NCI-H146 (cell line): Measurements from ENCODE around the gene ITGB1BP2.
"Not testable (repeated sequence)": the region's sequence is repeated elsewhere in the genome, so short reads cannot be mapped to it uniquely, and the experiment has no call there.

Experiments used
- DNase-seq: peaks from one replicate; lab custom pipeline; 2025; lab: John Stamatoyannopoulos, UW

The ITGB1BP2 gene

DNA sequence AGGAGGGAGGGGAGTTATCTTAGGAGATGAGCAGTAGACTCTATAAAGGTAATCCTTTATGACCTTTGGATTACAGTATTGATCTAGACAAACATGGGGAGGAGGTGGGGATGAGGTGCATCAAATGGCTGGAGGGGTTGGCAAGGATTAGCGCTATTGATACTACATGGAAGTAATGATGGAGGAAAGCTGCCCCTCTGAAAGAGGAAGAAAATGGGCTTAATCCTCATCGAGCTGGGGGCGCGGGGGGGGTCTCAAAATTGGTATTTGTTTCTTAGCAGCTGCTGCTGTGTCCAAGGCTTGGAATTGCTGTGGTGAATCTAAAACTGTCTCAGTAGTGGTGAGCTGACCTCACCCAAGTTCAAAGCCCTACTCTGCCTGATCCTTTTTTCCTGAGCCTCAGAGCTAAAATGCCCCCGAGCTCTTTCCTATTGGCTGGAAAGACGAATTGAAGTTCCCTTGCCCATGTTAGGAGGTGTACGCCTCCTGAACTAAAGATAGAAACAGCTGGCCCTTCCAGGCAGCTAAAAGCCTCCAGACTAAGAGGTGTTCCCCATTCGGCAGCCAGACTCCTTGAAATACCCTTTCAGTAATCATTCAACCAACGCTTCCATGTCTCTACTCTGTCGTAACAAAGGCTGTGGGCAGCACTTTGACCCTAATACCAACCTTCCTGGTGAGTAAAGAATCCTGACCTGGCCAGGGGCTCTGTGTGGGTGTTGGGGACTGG is at the start of gene ITGB1BP2:
Gene ITGB1BP2 (plus strand): TSS at position 556 of the 730 bp plus-strand sequence. CDS start 57 bp downstream, at position 613.
- no peak for DNase-seq

DNA sequence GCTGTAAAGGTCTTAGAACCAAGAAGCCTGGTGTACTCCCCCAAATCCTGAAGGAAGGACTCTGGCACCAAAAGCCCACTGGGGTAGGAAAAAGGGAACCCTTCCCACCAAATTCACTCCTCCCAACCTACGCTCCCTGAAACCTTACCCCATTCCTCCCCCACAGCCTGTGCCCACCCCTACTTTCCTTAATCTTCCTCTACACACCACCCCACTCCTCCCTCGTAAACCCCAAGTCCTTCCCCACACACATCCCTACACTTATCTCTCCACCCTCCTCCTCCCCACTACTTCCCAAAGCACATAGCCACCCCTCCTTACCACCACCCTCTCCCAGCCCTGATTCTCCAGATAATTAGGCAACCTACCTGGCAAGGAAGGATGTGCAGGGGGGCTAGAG is 49.3 kb upstream of the ITGB1BP2 start:
- DNase-seq, result no peak

DNA sequence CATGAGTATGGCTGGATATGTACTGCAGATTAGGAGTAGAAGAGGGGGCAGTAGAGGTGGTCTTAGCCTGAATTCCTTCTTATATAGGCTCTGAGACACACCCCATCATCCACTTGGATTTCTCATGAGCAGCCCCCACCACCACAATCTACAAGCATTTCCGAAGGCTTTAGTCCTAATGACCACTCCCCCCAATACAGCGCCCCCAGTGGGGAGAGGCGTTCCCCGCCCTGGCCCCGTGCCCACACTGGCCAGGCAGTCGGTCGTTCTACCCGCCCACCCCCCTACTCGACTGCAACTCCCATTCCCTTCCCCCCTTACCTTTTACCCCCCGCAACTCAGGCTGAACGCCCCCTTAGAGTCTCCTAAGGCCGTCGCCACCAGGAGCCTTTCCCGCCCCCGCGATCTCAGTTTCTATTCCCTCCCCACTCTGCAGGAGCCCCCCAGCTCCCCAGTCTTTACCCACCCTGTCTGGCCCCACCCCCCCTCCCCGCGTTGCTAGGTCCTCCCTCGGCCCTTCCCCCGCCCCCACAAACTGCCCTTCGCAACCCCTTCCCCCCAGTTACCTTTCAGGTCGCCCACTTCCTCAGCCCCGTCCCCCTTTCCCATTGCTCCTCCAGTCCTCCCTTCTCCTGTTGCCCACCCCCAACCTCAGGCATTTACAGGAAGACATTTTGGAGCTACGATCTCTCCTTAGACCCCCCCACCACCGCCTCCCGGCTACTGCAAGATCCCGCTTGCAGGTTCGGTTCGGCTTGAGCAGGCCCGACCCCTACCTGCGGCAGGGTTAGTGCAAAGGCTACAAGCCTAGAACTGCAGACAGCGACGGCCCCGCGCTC is 48.1 kb upstream of the ITGB1BP2 start:
- DNase-seq, result peak; percentile 49

DNA sequence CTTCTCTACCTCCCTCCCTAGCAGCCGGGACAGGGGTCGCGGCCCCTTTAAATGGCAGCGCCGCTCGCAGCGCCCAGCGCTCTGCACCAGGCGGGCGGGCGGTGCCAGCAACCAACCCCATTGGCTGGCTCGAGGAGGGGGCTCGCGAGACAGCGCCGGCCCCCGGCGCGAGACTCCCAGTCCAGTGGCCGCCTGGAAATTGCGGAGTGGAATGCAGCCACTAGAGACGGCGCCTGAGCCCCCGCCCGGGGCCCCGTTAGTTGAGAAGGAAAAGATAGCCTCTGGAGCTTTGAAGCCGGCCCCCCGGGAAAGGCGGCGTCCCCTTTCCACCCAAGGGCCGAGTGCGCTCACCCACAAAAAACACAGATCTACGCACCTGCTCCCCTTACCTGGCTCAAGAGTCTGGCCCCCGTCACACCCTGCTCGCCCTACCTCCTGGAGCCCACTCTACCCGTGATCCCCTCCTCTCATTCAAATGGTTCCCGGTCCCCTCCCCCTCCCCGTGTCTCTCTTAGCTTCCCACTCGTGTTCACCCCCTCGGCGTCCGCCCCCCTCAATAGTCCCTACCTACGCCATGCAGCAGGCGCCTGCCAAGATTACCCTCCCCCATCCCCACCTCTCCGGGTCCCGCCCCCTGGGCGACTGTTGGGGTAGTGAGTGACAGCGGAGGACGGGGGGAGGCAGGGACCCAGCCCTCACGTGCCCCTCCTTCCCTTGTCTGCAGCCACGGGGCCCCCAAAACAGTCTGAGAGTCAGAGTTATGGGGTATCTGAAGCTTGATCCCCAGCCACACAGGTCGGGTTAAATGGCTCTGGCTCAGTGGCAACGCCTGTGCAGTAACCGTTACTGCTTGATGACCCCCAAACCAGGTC is 47.2 kb upstream of the ITGB1BP2 start, which contains the start of gene ZMYM3:
Gene ZMYM3 (minus strand): TSS at position 49 of the 872 bp plus-strand sequence. CDS start 885 bp downstream, outside the sequence.
- peak; percentile 86 for DNase-seq

DNA sequence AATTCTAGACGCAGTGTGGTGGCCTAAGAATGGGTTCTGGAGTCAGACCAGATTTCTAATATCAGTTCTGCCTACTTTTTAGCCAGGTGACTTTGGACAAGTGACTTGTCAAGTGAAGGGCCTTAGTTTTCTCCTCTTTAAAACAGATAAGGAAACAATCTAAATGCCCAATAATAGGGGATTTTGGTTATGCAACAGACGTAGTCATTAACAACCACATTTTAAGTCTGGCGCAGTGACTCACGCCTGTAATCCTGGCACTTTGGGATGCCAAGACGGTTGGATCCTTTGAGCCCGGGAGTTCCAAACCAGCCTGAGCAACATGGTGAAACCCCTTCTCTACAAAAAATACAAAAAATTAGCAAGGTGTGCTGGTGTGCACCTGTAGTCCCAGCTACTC is 45.5 kb upstream of the ITGB1BP2 start:
- no peak for DNase-seq

DNA sequence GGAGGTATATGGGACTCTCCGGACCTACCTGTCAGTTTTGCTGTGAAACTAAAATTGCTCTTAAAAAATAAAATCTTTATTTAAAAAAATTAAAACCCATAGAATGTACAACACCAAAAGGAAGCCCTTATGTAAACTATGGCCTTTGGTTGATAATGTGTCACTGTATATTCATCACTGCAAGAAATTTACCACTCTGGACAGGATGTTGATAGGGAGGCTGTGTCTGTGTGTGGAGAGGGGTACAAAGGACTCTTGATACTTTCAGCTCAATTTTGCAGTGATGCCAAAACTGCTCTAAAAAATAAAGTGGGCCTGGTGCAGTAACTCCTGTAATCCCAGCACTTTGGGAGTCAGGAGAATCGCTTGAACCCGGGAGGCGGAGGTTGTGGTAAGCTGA is 44.7 kb upstream of the ITGB1BP2 start:
- no peak for DNase-seq

DNA sequence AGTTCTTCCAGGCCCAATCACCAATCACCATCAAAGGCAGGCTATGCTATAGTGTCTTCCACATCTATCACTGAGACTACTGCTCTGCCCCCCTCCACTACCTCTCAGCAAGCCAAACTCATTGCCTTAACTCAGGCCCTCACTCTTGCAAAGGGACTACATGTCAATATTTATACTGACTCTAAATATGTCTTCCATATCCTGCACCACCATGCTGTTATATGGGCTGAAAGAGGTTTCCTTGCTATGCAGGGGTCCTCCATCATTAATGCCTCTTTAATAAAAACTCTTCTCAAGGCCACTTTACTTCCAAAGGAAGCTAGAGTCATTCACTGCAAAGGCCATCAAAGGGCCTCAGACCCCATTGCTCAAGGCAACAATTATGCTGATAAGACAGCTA is 32.9 kb upstream of the ITGB1BP2 start:
- not testable (repeated sequence) for DNase-seq

DNA sequence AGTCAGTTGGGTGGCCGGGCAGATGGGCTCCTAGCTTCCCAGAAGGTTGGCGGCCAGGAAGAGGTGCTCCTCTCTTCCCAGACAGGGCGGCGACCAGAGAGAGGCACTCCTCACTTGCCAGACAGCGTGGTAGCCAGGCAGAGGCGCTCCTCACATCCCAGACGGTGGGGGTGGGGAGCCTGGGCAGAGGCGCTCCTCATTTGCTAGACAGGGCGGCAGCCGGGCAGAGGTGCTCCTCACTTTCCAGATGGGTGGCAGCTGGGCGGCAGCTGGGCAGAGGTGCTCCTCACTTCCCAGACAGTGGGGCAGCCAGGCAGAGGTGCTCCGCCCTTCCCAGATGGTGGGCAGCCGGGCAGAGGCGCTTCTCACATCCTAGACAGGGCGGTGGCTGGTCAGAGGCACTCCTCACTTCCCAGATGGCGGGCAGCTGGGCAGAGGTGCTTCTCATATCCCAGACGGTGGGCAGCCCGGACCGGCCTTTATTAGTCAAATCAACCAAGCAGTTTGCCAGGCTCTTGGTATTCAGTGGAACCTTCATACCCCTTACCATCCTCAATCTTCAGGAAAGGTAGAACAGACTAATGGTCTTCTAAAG is 31.7 kb upstream of the ITGB1BP2 start:
- no peak for DNase-seq

DNA sequence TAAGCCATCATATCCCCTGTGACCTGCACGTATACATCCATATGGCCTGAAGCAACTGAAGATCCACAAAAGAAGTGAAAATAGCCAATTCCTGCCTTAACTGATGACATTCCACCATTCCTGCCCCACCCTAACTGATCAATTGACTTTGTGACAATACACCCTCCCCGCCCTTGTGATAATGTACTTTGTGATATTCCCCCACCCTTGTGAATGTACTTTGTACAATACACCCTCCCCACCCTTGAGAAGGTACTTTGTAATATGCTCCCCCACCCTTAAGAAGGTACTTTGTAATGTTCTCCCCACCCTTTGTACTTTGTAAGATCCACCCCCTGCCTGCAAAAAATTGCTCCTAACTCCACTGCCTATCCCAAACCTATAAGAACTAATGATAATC is 29.2 kb upstream of the ITGB1BP2 start:
- not testable (repeated sequence) for DNase-seq

DNA sequence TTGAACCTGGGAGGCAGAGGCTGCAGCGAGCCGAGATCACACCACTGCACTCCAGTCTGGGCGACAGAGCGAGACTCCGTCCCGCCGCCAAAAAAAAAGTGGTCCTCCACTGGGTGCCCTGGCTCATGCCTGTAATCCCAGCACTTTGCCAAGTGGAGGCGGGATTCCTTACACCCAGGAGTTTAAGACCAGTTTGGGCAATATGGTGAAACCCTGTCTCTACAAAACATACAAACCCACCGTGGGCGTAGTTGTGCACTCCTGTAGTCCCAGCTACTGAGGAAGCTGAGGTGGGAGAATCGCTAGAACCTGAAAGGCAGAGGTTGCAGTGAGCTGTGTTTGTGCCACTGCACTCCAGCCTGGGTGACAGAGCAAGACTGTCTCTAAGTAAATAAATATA is 20.2 kb upstream of the ITGB1BP2 start:
- DNase-seq, result not testable (repeated sequence)

DNA sequence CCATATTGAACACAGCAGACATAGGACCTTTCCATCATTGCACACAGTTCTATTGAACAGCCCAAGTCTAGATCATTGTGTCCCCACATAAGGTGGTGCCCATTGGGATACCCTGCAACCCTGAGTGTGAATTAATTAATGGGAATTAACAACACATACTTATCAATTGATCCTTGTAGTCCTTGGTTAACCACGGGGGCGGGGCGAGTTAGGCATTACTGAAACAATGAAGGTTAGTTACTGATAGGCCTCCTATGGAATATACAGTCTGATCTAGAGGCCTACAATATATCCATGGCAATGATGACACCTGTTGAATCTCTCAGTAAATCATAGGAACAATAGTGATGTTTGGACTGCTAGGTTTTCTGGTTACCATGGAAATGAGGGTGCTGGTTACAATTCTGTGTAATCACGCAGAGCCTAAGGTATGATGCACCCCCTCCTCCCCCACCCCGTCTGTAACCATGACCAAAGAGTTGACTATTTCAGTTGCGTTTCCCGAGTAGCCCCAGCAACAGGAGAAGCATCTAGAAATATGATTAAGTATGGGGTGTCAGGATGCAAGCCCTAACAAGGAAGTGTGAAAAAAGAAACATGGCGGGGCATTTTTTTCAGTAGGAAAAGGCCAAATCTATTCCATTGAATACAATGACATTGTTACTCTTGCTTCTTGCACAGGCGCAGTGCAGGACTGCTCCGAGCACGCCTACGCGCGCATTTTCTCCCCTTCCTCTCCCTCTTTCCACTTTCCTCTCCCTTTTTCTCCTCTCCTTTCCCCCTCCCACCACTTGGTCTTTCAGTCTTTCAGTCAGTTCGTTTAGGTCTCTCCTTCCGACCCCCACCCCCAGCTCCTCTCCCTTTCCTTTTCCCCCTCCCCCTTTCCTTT is 18.8 kb upstream of the ITGB1BP2 start:
- peak; percentile 76 for DNase-seq

DNA sequence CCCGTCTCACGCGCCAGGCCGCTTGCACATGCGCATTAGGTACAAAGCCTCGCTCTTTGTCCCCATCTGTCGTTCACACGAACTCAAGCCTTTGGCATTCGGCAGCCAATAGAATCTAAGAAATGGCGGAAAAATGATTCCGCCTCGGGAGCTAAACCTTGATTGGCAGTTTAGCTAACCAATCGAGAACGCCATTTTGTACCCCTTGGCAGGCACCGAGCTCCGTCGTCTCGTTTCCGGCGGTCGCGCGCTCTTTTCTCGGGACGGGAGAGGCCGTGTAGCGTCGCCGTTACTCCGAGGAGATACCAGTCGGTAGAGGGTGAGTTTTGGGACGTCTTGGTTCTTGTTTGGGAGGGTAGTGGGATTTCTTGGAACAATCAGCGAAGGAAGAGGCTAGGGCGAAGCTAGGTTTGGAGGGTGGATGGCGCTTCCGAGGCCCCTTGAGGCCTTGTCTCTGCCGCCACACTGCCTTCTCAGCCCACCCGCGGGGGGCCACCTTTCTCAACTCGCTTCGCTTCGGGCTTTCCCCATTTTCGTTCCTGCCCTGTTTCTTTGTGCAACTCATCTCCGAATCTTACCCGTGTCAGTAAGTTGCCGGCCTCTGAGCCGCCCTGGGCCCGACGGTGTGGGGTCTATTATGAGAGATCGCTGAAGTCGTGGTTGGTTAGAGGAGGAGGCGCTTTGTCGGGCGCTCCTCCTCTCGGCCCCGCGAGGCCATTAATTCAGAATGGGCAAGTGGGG is 18.0 kb upstream of the ITGB1BP2 start, which contains the start of gene NONO:
Gene NONO (plus strand): TSS at position 233 of the 741 bp plus-strand sequence. CDS start 7,003 bp downstream, outside the sequence.
- DNase-seq, result peak; percentile 99

DNA sequence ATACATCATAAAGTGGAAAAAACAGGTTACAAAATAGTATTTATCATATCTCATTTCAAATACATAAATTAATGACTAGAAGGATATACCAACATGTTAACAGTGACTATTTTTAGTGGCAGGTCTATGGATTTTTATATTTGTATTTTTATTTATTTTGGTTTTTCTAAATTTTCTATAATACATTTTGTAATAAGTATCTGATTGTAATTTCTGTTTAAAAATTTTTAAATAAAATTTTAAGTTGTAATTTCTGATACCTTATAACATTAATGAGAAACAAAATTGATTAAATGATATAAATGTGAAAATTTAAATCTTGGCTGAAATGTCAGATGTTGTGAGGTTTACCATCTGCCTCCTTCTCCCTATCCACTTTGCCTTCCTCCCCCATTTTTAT is 15.6 kb upstream of the ITGB1BP2 start:
- no peak for DNase-seq

DNA sequence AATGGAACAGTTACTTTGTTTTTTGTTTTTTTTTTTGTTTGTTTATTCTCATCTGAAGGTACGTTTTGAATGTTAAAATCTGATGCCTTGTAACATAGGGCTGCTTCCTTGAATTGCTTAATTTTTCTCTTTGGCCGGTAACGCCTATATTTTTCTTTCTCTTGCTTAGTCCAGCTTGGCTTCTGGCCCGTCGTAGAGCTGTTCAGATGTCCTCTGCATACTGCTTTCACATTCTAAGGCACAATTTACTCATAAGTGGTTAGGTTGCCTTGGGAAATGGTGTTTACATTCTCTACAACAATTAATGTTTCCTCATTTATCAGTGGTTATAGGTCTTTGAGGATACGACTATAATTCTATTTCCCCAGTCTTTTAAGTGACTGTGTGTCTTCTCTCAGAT is 10.2 kb upstream of the ITGB1BP2 start:
- DNase-seq, result no peak

DNA sequence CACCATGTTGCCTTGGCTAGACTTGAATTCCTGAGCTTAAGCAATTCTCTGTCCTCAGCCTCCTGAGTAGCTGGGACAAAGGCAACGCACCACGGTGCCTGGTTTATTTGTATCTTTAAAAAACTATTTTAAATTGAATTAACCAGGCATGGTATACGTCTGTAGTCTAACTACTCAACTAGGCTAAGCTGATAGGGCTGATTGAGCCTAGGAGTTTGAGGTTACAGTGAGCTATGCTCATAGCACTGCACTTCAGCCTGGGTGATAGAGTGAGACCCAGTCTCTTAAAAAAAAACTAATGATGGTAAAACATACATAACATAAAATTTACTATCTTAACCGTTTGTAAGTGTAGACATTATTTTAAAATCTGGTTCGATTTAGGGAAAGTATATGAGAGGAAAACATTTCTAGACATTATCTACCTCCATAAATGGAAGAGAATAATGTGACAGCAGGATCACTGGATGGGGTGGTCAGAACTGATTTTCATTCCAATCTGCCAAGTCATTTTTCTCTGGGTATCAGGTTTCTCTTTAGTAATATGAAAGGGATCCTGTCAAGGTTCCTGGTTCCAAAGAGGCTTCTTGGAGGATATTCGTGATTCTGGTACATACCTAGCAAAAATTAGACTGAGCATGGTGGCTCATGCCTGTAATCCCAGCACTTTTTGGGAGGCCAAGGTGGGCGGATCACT is 8.7 kb upstream of the ITGB1BP2 start:
- DNase-seq, result no peak

DNA sequence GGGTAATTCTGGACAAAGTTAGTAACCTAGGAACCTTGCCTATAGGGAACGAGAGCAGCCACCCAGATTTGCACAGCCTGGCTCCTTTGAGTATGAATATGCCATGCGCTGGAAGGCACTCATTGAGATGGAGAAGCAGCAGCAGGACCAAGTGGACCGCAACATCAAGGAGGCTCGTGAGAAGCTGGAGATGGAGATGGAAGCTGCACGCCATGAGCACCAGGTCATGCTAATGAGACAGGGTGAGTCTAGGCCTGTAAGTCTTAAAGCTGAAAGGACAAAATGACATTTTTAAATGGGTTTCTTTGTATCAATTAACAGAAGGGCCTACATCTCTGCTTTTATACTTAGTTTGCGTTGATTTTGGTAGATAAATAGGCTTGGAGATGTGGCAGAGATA is 4.7 kb upstream of the ITGB1BP2 start:
- DNase-seq, result no peak

DNA sequence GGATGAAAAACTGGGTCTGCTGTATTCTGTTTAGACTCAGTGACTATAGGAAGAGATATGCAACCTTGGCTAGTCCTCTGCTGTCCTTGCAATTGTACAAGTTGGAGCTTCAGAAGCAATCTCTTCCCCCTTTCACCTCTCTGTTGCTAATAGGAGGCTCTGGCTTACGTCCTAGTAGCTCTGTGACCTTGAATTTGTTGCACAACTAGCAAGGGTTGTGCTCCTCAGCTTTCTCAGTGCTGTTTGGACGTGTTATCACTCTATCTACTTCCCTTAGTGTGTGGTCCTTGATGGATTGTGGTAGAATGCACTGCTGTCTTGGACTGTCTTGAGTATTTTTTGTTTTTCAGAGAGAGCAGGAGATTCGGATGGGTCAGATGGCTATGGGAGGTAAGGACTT is 3.4 kb upstream of the ITGB1BP2 start:
- no peak for DNase-seq

DNA sequence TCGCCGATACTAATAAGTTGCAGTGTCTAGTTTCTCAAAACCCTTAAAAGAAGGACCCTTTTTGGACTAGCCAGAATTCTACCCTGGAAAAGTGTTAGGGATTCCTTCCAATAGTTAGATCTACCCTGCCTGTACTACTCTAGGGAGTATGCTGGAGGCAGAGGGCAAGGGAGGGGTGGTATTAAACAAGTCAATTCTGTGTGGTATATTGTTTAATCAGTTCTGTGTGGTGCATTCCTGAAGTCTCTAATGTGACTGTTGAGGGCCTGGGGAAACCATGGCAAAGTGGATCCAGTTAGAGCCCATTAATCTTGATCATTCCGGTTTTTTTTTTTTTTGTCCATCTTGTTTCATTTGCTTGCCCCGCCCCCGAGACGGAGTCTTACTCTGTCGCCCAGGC is 1.5 kb upstream of the ITGB1BP2 start:
- DNase-seq, result not testable (repeated sequence)

DNA sequence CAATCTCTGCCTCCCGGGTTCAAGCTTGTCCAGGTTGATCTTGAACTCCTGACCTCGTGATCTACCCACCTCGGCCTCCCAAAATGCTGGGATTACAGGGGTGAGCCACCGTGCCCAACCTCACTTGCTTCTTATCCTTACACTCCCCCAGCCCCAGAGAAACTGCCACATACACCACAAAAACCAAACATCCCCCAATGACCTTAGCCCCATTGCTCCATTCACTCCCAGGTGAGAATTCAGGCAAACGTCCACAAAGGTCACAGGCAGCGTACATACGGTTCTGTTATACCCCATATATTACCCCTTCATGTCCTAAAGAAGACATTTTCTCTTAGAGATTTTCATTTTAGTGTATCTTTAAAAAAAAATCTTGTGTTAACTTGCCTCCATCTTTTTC is 1.1 kb upstream of the ITGB1BP2 start:
- DNase-seq, result not testable (repeated sequence)
